ENCODE measurements around the gene MRPL10.
A peak's percentile ranks its signal among the peaks of the same experiment; 100 is the strongest.

MRPL10 gene

DNA sequence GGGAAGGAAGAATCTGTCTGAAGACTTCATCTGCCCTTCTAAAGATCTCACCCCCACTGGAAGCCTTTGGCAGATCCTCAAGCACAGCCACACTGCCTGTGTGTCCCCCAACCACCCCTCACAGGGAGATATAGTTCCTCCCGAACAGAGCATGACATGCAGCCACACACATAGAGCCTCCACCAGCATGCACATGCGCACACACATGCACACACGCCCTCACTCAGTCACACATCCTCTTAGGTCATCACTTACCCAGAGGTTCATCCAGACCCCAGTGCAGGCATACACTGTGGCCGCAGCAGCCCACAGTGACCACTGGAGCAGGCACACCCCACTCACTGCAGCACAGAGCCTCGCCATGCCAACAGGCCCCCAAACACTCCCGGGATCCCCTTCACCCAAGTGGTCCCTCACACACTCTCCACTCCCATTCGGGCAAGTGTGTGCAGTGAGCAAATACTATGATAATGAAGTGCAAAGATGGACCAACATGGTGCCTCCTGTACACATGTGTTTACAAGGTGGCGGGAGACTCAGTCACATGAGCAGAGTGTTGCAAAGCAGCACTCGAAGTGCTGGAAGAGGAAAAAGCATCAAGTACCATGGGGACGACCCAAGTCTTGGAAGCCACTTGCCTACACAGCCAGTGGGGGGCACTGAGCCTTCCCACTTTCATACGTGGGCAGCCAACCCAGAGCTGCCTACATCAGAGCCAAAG, 36.6 kb upstream of the MRPL10 start:
- Mint-ChIP-seq H3K9me3 (no peaks in the 10 kb centered on the region), H3K4me1 (ENCODE audit: low read depth) (peaks cover 15% of the 10 kb centered on the region), H3K27ac (no peak overlapping the region), H3K27me3 (peaks cover 46% of the 10 kb centered on the region), H3K36me3 (ENCODE audit: low read depth) (no peaks in the 10 kb centered on the region), H3K4me3 (no peak overlapping the region)
- DNase-seq: no peak

- Mint-ChIP-seq H3K9me3 (no peaks in the 10 kb centered on the region), H3K36me3 (ENCODE audit: low read depth) (no peaks in the 10 kb centered on the region), H3K27ac (peak overlapping the region; percentile 9), H3K27me3 (peaks cover 39% of the 10 kb centered on the region), H3K4me3 (no peak overlapping the region), H3K4me1 (ENCODE audit: low read depth) (peaks cover 21% of the 10 kb centered on the region)
- DNase-seq: no peak
Measured at GRCh38 chr17:47866941-47867340, 35.6 kb upstream of the MRPL10 start.

DNA sequence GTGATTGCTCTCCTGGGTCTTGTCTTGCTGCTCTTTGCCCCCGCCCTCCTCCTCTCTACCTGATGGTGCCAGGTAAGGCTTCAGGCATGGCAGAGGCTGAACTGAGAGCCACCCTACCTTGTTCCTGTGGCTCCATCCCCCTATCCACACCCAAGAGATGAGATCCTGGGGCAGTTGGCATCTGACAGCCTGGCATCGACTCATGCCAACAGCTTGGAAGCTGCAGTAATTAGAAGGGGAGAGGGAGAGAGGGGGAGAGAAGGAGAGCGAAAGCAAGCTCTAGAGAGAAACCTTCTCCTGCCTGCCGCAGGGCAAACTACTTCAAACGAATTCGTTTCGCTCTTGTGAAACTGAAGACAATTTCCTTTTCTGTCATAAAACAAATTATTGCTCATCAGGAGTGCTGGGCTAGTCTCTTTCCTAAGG, 33.5 kb upstream of the MRPL10 start:
- peaks cover 19% of the 10 kb centered on the region for H3K27me3 Mint-ChIP-seq
- no peaks in the 10 kb centered on the region for H3K36me3 Mint-ChIP-seq (ENCODE audit: low read depth)
- H3K27ac Mint-ChIP-seq: peak overlapping the region; percentile 15
- peaks cover 21% of the 10 kb centered on the region for H3K4me1 Mint-ChIP-seq (ENCODE audit: low read depth)
- no peak overlapping the region for H3K4me3 Mint-ChIP-seq
- H3K9me3 Mint-ChIP-seq: no peaks in the 10 kb centered on the region
- DNase-seq: no peak

DNA sequence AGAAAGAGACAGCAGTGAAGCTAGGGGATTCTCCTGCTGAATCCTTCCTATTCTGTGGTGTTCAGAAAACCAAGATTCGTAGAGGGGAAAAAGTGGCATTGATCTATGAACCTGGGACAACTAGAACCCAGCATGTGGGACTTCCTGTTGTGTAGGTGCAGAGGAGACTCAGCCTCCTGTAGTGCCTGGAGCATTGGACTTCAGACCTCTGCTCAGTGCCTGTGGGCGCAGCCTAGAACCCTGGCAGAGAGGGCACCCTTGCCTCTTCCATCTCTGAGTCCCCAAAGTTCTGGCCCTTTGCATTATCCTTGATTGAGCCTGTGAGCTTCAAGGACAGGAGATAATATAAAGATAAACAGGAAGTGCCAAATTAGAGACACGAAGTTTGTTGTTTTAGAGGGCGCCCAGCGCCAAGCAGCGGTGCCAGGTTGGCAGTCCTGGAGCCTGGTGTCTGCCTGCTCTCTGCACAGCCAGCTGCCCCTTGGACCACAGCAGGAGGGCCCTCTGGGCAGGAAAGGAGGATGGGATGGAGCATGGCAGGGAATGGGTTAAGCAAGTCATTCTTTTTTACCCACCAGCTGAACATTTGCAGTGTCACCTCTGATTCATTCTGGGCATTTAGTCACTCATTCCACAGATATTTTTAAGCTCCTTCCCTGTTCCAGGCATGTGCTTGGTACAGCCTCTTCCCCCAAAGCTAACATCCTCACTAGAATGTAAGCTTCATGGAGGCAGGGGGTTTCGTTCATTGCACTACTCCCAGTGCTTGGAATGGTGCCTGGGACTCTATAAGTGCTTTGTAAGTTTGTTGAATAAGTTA, 31.5 kb upstream of the MRPL10 start:
- Mint-ChIP-seq H3K4me3 (no peak overlapping the region), H3K27me3 (peaks cover 9% of the 10 kb centered on the region), H3K36me3 (ENCODE audit: low read depth) (no peaks in the 10 kb centered on the region), H3K27ac (no peak overlapping the region), H3K9me3 (no peaks in the 10 kb centered on the region), H3K4me1 (ENCODE audit: low read depth) (peaks cover 21% of the 10 kb centered on the region)
- DNase-seq: no peak

DNA sequence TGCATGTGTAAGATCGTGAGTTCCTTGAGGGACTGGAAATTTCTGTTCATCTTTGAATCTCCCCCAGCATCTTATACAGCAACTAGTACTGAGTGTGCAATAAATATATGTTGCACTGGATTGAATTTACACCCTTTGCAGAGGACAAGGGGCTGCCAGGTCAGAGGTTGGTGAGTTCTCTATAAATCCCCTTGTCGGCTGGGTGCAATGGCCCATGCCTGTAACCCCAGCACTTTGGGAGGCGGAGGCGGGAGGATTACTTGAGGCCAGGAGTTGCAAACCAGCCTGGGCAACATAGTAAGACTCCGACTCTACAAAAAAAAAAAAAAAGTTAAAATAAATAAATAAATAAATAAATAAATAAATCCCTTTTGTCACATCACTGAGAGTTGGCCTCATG, 29.0 kb upstream of the MRPL10 start:
- Mint-ChIP-seq H3K4me1 (ENCODE audit: low read depth) (peaks cover 20% of the 10 kb centered on the region), H3K4me3 (no peak overlapping the region), H3K27me3 (peaks cover 25% of the 10 kb centered on the region), H3K9me3 (no peaks in the 10 kb centered on the region), H3K36me3 (ENCODE audit: low read depth) (no peaks in the 10 kb centered on the region), H3K27ac (no peak overlapping the region)
- DNase-seq: no peak

DNA sequence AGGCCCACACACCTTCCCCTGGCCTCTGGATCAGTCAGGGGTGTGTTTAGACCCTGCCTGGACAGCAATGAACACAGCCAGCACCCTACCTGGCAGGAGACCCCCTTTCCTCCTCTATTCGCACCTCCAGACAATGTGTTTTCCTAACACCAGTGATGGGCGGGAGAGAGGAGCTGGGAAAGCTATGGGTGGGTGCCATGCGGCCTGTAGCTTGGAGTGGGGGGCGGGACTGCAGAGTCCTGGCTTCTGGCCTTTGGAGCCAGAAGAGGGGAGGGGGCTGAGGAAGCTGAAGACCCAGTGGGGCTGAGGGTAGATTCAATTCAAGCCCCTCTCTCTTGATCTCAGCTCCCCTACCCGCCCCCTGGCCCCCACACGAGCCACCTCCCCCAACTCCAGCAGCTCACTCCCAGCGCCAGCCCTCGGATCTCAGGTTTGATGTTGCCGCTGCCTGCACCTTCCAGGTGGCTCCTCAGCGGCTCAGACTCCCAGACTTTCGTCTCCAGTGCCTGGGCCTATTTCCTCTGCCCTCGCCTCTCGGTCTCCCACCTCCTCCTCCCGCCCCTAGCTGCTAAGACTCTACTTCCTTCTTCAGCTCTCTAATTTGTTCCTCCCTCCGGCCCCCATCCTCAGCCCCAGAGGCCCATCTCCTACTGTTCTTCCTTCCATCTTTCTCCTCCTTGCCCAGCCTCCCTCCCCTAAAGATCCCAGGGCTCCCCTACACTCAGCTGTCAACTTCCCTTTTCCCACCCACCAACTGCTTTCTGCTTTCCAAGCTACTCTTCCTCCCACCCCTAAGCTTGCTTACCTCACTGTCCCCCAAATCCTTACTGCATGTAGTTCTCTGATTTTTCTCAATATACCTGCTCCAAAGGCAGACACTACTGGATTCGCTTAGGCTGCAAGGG, 26.5 kb upstream of the MRPL10 start:
- DNase-seq: no peak
- H3K27ac Mint-ChIP-seq: no peak overlapping the region
- H3K4me1 Mint-ChIP-seq (ENCODE audit: low read depth): peaks cover 4% of the 10 kb centered on the region
- H3K4me3 Mint-ChIP-seq: no peak overlapping the region
- no peaks in the 10 kb centered on the region for H3K9me3 Mint-ChIP-seq
- peaks cover 51% of the 10 kb centered on the region for H3K27me3 Mint-ChIP-seq
- no peaks in the 10 kb centered on the region for H3K36me3 Mint-ChIP-seq (ENCODE audit: low read depth)

GRCh38 chr17:47856830-47857229, 25.5 kb upstream of the MRPL10 start:
- peaks cover 7% of the 10 kb centered on the region for H3K4me1 Mint-ChIP-seq (ENCODE audit: low read depth)
- H3K9me3 Mint-ChIP-seq: no peaks in the 10 kb centered on the region
- H3K36me3 Mint-ChIP-seq (ENCODE audit: low read depth): no peaks in the 10 kb centered on the region
- no peak overlapping the region for H3K4me3 Mint-ChIP-seq
- no peak overlapping the region for H3K27ac Mint-ChIP-seq
- no peak for DNase-seq
- H3K27me3 Mint-ChIP-seq: peaks cover 60% of the 10 kb centered on the region

DNA sequence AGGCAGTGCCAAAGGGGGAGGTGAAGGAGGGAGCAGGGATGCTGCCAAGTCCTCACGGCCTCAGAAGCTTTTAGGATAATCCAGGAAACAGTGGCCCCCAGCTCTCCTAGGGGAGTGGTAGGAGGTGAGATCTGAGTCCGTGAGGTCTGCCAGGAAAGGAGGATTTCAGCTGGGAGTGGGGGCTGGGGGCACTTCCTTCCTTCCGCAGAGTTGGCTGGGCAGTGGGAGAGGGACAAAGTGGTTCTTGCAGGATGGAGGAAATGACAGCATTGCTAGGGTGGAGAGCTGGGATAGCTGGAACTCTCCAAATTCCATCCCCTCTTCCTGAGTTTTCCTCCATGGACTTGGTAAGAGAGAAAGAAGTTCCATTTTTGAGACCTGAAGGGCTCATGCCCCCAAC, 24.4 kb upstream of the MRPL10 start:
- Mint-ChIP-seq H3K27me3 (peaks cover 65% of the 10 kb centered on the region), H3K9me3 (no peaks in the 10 kb centered on the region), H3K4me1 (ENCODE audit: low read depth) (peaks cover 10% of the 10 kb centered on the region), H3K27ac (no peak overlapping the region), H3K4me3 (no peak overlapping the region), H3K36me3 (ENCODE audit: low read depth) (no peaks in the 10 kb centered on the region)
- DNase-seq: no peak

DNA sequence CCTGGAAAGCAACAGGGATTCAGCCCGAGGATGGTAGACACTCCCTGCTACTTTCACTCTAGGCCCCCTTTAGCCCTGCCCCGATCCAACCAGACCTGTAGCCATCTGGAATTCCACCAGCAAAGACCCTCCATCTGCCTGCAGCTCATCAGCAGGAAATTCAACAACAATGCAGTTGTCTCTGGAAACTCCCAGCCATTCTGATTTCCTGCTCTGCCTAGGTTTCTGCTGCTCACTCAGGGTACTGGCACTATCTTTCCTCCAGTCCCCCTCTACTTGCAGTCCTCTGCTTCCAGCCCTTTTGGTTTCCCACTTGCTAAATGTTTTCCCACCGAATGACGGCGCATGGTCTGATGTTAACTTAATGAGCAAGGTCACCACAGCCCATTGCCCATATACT, 22.3 kb upstream of the MRPL10 start:
- H3K36me3 Mint-ChIP-seq (ENCODE audit: low read depth): no peaks in the 10 kb centered on the region
- H3K27me3 Mint-ChIP-seq: peaks cover 79% of the 10 kb centered on the region
- H3K4me3 Mint-ChIP-seq: no peak overlapping the region
- peaks cover 15% of the 10 kb centered on the region for H3K4me1 Mint-ChIP-seq (ENCODE audit: low read depth)
- no peak overlapping the region for H3K27ac Mint-ChIP-seq
- H3K9me3 Mint-ChIP-seq: no peaks in the 10 kb centered on the region
- no peak for DNase-seq

GRCh38 chr17:47852113-47852949, 21.0 kb upstream of the MRPL10 start:
- H3K9me3 Mint-ChIP-seq: no peaks in the 10 kb centered on the region
- no peak overlapping the region for H3K4me3 Mint-ChIP-seq
- no peak overlapping the region for H3K27ac Mint-ChIP-seq
- peaks cover 17% of the 10 kb centered on the region for H3K4me1 Mint-ChIP-seq (ENCODE audit: low read depth)
- peaks cover 90% of the 10 kb centered on the region for H3K27me3 Mint-ChIP-seq
- no peaks in the 10 kb centered on the region for H3K36me3 Mint-ChIP-seq (ENCODE audit: low read depth)
- DNase-seq: no peak

- H3K36me3 Mint-ChIP-seq (ENCODE audit: low read depth): no peaks in the 10 kb centered on the region
- peaks cover 91% of the 10 kb centered on the region for H3K27me3 Mint-ChIP-seq
- no peaks in the 10 kb centered on the region for H3K9me3 Mint-ChIP-seq
- no peak overlapping the region for H3K4me3 Mint-ChIP-seq
- no peak overlapping the region for H3K27ac Mint-ChIP-seq
- peaks cover 21% of the 10 kb centered on the region for H3K4me1 Mint-ChIP-seq (ENCODE audit: low read depth)
- no peak for DNase-seq
Measured at GRCh38 chr17:47851764-47852112, 20.4 kb upstream of the MRPL10 start.

DNA sequence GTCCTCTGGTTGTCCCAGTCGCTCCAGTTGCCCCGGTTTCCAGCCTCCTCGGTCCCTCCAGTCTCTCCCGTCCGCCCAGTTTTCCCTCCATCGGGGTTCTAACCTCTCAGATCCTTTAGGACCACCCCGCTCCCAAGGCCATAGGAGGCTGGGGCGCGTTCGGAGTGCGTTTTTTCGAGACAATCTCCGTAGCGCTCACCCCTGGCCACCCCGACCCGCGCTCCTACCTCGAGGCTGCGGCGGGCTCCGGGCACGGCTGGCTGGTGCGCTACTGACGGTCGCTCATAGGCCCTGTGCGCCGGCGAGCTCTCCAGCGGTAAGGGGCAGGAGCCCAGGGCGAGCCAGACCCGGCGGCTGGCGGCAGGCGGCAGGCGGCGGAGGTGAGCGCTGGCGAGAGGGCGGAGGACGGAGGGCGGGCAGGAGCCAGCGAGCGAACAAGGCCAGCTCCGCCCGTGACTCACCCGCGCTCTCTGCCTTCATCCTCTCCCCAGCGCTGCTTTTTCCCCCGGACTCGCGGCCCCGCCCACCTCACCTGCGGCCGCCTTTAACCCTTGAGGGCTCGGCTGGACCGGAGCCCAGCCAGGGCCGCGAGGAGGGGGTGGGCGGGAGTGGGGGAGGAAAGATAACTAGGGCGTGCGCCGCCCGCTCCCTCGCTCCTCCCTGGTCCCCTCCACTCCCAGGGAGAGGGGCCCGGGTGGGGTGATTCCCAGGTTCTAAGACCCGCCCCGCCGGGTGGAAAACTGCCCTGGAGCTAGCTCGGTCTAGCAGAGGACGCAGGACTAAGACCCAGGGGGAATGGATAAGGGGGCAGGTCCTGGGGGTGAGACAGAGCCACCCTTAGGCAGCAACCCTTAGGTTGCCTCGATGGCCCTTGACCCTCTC, 19.6 kb upstream of the MRPL10 start, which contains the start of gene SP6:
Gene SP6, minus strand, starts transcription at position 472 of the 882 bp plus-strand sequence. CDS start 2,734 bp downstream, outside the sequence.
- no peak within 1 kb of the TSS for H3K27ac Mint-ChIP-seq
- H3K4me1 Mint-ChIP-seq (ENCODE audit: low read depth): peaks cover 23% of the 10 kb centered on the region

DNA sequence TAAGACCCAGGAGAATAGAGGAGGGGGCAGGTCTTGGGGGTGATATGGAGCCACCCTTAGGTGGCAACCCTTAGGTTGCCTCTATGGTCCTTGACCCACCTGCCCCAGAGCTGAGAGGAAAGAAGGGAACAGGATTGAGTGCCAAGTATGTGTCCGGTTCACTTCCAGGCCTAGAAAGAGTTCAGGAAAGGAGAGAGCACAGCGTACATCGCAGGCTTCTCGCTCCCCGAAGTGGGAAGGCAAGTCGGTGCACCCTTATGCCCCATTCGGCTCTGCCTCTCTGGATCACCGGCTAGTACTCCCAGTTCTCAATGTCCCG, 19.0 kb upstream of the MRPL10 start:
- peaks cover 92% of the 10 kb centered on the region for H3K27me3 Mint-ChIP-seq
- H3K4me1 Mint-ChIP-seq (ENCODE audit: low read depth): peaks cover 23% of the 10 kb centered on the region
- no peaks in the 10 kb centered on the region for H3K36me3 Mint-ChIP-seq (ENCODE audit: low read depth)
- DNase-seq: no peak
- H3K4me3 Mint-ChIP-seq: peak overlapping the region; percentile 45
- no peak overlapping the region for H3K27ac Mint-ChIP-seq
- no peaks in the 10 kb centered on the region for H3K9me3 Mint-ChIP-seq

More for the DNA sequence above, 19.6 kb upstream of the MRPL10 start, which contains the start of gene SP6:
- DNase-seq: peak; percentile 78
- Mint-ChIP-seq H3K27me3 (peaks cover 92% of the 10 kb centered on the region), H3K36me3 (ENCODE audit: low read depth) (no peaks in the 10 kb centered on the region), H3K9me3 (no peaks in the 10 kb centered on the region), H3K4me3 (peak within 1 kb of the TSS; percentile 45)

Measured in activated T-cell treated with anti-CD3 and anti-CD28 coated beads, Interleukin-2, amount 50 U/mL, for 24 hours (primary cell).